Testis (tissue), 2 donors: Measurements from ENCODE around the gene FHIT.

ENCODE experiments used
- CTCF ChIP-seq, 3 experiments: fragments of 450-650 bp in 2 of 3; fragments of 200-600 bp in 1 of 3; sonication (generic) in 1 of 3; IDR thresholded peaks; one replicate each; pipeline ENCODE4 v1.5.1; 2016 to 2019; ENCODE audit warnings: antibody characterized with exemption in 3 of 3, mild to moderate bottlenecking in 2 of 3, moderate library complexity in 1 of 3
- POLR2A ChIP-seq: fragments of 450-650 bp; IDR thresholded peaks from one replicate; pipeline ENCODE4 v1.6.1; 2017; ENCODE audit warnings: antibody characterized with exemption, mild to moderate bottlenecking, moderate library complexity

DNA sequence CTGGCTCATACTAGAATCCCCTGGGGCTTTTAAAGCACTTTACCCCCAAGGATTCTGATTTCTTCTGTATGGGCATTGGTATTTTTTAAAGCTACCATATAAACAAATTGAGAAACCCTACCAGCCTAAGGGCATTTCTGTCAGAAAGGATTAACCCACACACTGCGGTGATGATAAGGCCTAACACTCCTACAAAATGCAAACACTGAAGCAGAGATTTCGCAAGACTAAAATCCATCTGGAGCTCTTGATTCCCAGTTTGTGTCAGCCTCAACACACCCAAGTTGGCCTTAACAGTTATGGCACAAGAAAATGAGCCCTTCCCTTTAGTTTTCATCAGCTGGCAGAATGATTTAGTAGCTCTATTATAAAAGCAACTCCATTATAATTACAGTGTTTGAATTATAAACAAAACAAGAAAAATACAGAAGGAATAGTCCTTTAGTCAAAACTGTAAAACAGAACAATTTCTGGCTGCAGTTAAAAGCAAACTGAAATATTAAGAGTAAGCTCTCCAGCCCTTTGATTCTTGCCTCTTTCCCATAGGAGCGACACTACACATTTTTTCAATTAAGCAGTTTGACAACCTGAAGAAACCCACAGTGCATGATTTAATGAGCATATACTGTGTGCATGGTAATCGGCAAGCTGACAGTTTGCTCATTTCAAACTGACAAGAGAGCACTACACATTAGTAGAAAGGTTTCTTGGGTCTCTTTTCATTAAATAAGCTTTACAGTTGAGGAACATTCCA is 441.2 kb downstream of the FHIT start:
- TF ChIP-seq CTCF (IDR thresholded peaks at IDR 0.05) (no peak), POLR2A (no peak)
